HG02938 (cell line): Measurements from ENCODE around the gene KDM3A.

ENCODE experiments used
- ATAC-seq: cut with Tn5 transposase; IDR thresholded peaks from one replicate; pipeline ENCODE4 v1.9.1; 2021; ENCODE audit warnings: mild to moderate bottlenecking, moderate library complexity; ENCODE audit not compliant: unreplicated experiment

KDM3A gene, protein sequence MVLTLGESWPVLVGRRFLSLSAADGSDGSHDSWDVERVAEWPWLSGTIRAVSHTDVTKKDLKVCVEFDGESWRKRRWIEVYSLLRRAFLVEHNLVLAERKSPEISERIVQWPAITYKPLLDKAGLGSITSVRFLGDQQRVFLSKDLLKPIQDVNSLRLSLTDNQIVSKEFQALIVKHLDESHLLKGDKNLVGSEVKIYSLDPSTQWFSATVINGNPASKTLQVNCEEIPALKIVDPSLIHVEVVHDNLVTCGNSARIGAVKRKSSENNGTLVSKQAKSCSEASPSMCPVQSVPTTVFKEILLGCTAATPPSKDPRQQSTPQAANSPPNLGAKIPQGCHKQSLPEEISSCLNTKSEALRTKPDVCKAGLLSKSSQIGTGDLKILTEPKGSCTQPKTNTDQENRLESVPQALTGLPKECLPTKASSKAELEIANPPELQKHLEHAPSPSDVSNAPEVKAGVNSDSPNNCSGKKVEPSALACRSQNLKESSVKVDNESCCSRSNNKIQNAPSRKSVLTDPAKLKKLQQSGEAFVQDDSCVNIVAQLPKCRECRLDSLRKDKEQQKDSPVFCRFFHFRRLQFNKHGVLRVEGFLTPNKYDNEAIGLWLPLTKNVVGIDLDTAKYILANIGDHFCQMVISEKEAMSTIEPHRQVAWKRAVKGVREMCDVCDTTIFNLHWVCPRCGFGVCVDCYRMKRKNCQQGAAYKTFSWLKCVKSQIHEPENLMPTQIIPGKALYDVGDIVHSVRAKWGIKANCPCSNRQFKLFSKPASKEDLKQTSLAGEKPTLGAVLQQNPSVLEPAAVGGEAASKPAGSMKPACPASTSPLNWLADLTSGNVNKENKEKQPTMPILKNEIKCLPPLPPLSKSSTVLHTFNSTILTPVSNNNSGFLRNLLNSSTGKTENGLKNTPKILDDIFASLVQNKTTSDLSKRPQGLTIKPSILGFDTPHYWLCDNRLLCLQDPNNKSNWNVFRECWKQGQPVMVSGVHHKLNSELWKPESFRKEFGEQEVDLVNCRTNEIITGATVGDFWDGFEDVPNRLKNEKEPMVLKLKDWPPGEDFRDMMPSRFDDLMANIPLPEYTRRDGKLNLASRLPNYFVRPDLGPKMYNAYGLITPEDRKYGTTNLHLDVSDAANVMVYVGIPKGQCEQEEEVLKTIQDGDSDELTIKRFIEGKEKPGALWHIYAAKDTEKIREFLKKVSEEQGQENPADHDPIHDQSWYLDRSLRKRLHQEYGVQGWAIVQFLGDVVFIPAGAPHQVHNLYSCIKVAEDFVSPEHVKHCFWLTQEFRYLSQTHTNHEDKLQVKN (N-terminal part only)

DNA sequence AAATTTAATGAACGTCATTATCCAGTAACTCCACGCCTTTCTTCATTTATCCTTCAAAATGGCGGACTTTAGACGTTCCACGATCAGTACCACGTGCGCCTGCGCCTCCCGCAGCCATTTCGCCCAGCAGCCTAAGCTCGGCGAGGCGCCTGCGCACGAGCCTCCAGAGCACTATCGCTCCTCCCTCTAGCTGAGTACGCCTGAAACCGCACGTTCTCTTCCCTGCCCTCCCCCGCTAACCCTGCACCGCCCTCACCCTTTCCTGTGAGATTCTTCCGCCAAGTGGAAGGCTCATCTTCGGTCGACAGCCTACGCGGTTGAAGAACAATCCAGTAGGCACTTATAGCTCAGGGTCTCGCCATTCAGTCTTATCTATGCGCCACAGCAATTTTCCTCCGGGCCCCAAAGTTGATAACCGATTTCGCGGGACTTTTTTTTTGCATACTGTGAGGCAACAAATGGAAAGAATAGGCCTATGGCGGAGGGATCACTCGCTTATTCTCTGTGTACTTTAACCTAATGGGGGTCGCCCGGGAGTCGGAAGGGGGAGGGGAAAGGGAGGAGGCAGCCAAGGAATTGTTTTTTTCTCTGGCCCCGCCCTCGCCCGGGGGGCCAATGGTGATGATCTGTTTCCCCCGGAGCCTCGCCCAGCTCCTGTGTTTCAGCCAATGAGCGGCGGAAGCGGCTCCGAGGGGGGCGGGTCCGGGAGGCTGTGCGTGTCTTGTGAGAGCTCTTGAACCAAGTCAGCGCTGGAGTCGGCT is at the start of gene KDM3A:
Gene KDM3A (plus strand): TSS at position 741 of the 761 bp plus-strand sequence. CDS start 677 bp downstream, outside the sequence.
- peak; percentile 71 for ATAC-seq

DNA sequence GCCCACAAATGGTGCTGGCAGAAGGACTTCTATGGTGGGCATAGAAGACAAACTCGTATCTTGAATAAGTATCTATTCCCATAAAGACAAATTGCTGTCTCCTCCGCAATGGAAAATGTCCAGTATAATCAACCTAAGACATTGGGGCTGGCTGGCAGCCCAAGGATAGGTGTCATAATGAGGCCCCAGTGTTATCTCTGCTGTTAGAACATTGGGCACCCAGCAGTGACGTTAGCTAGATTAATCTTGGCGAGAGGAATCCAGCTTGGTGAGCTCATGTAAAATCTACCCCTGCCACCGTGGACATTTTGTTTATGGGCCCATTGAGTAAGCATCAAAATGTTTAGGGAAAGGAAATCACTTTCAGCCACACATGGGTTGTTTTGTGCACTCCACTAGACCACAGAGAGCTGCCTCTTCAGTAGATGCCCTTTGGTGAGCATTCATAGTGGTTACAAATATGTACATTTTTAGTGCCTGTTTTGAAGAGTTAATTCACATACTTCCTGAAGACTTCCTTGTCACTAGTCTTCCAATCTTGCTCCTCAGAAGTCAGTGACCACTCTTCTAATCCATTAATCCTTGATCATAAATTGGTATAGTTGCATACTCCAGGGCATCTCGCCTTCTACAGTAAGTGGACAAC is 48.2 kb upstream of the KDM3A start:
- no peak for ATAC-seq

DNA sequence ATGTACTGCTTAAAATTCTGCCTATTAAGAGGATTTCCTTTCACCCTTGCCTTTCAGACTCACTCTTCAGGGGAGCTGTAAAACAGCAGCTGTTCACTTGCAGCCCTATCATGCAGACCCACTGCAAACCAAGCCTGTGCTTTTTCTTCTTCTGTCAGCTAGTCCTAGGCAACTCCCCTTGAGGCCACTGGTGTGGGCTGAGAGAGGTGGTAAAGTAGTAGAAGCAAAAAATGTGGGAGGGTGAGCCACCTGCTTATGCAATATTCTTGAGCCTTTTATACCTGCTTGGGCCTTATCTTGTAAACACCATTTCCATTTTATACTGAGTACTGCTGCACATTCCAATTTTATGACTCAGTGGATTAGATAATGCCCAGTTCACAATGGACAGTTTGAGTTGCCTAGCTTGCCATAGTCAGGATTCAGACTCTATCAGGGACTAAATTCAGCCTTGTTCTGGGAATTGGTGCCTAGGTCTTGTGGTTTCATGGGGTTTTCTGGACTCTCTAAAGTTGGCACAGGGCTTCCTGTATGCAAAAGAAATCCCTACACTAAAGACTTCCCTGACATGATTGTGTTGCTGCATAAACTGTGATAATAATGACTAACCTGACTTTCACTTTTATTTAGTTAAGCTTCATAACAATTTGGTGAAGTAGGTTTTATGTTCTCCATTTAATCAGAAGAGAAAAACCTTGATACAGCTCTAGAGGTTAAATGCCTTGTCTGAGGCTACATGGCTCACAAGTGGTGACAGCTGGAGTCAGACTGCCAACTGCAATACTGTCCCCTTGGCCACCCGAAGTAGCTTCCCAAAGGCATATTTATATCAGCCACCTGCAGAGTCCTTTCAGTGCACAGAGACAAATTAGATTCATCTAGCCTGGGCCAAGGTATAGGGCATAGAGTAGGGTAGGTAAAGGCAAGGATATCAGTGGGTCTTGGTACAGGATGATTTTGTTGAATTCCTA is 47.4 kb upstream of the KDM3A start:
- no peak for ATAC-seq

DNA sequence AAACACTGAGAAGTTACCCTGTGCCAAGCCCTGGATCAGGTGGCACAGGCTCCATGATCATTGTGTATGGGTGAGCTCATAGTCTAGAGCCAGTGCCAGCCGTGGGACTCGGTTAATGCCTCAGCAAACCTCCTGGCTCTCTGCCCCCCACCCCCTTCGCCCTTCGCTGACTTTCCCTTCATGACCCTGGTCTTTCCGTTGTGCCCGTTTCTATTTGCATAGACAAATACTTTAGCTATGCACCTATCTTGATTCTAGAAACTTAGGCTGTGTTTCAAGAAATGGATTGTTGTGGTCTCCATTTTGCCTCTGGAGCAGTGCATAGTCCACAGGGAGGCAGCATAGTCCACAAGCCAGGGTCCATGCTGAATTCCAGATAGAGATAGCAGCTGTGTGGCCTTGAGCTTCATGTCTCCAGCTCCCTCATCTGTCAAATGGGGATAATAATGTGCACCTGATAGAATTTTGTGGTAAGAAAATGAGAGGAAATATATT is 44.8 kb upstream of the KDM3A start:
- ATAC-seq: no peak

DNA sequence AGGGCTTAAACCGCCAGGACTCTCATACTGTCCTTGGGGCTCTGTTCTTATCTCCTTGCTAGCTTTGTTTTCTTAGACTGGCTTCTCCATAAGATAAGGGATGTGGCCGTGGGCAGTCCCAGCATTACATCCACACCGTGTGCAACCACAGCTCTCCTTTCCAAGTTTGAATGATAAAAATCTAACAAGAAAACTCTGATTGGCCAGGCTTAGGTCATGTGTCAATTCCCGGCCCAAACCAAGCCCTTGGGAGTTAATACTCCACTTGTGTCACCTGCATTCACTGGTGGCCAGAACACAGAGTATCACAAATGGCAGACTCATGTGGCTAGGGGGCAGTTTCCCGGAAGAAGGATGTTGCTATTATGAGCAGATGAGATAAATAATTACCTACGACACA is 43.2 kb upstream of the KDM3A start:
- ATAC-seq: peak; percentile 78

DNA sequence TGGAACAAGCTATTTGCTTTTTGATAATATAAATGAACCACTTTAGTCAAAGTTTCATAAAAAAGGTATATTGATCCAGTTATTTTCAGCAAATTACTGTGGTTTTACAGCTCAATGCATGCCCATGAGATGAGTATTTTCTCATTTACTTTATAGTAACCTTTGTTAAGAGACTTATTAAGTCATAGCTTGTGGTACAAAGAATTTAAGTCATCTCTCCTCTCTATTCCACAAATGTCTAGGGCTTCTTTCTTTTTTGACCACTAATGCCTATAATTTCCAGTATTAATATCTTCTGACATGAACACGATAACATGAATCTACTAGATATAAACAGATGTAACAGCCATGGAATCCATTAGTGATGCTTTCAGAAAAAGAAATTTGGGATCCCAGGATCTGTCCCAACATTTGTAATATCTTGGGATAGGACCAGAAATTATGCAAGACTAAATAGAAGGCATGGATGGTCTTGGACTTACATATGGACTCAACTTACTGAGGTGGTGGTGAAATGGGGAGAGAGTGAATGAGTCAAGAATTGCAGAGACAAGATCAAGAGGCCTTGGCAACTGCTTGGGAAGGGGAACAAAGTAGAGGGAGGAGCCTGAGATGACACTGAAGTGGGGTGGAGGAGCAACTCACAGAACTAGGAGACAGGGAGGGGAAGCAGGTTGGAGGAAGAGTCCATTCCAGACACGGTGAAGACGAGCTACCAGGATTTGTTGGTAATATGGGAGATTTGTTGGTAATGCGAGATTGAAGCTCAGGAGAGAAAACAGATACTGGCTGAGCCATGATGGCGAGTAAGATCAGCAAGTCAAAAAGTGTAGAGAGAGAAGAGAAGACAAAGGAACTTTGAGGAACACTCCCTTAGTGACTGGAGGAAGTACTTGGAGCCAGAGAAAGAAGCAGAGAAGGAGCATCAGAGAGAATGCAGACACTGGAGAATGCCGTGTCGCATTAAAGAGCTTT is 42.4 kb upstream of the KDM3A start:
- no peak for ATAC-seq

DNA sequence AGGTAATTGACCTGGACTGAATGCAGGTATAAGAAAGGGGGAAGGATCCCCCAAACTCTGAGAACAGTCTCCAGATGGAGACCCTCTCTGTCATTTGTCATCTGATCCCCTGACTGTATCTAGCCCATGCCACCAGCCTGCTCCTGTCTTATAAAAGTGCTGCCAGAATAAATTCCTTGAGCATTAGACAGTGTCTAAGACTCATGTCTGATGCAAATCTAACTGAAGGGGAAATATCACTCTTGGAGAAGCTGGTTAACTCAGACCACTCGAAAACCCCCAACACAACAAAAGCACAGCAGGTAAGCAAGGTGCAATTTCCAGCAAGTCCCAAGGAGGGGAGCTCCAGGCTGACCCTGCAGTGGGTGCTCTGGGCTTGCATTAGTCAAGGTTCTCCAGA is 40.9 kb upstream of the KDM3A start:
- no peak for ATAC-seq

DNA sequence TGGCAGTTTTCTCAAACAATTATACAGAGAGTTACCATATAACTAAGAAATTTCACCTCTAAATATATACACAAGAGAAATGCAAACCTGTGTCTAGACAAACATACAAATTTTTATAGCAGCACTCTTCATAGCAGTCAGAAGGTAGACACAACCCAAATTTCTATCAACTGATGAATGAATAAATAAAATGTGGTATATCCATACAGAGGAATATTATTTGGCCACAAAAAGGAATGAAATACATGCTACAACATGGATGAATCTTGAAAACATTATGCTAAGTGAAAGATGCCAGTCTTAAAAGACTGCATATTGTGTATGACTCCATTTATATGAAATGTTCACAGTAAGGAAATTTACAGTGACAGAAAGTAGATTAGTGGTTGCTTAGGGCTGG is 30.6 kb upstream of the KDM3A start:
- ATAC-seq: no peak

DNA sequence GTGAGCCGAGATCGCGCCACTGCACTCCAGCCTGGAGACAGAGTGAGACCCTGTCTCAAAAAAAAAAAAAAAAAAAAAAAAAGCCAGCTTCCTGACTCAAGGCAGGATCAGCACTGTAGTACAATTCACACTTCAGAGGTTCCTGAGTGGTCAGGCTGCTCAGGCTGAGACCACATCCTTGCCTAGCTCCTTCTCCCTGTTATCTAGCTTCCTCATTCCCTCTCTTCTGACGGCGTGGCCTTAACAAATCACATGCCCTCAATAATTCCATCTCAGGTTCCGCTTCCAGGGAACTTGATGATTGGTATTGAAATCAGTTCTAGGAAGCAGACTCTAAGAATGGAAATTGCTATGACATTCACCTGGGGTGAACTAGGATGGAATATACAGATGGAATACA is 29.8 kb upstream of the KDM3A start:
- no peak for ATAC-seq

DNA sequence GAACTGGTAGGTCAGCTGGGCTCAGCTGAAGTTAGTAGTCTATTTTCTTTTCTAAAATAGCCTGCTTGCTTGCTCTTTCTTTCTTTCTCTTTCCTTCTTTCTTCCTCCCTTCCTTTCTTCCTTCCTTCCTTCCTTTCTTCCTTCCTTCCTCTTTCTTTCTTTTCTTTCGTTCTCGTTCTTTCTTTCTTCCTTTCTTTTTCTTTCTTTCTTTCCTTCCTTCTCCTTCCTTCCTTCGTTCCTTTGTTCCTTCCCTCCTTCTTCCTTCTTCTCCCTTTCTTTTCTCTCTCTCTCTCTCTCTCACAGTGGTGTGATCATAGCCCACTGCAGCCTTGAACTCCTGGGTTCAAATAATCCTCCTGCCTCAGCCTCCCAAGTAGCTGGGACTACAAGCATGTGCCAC is 29.2 kb upstream of the KDM3A start:
- no peak for ATAC-seq

DNA sequence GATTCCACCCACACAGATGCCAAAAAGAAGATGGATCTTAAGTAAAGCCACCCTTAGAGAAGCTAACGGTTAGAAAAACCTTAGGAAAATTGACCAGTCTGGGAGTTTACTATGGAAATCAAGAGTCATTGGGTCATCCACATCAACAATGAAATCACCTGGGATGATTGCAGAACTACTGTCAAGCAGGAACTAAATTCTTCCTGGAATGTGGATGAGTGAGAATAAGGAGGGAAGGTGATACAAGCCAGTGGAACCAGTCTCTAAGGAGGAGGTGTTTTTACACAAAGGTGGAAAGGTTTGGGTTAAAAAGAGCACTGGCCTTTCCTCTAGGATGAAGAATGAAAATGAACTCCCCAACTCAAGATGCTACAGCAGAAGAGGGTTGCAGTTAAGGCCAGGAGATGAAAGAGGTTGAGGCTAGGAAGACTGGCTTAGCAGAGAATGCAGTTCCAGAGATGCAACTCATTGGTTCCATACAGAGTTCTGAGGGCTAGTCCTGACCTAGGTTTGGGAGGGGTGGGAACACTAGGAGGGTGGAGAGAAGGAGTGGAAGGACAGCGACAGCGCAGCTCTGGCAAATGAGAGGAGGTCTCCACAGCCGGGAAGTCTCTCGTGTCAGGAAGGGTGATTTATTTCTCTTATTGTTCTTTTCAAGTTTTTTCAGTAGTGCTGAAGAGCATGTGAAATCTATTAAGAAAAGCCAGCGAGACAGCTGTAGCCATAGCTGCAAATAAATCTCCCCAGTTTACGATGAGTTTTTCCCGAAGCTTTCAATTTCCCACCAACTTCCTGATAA is 27.7 kb upstream of the KDM3A start:
- no peak for ATAC-seq

DNA sequence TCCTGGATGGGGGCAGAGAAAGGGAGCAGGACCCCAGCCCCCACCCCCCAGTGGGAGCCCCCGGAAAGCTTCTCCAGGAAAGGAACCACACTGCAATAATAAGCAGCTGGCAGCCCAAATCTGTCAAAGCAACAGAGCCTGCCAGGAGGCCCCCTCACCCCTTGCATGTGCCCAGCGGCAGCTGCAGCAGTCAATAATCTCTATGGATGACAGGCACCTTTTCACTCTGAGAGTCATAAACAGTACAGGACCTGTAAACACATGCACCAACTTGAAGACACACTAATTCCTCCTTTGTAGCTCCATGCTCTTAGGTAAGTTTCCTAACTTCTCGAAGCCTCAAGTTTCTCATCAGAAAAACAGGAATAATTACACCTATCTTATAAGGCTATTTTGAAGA is 26.2 kb upstream of the KDM3A start:
- no peak for ATAC-seq

DNA sequence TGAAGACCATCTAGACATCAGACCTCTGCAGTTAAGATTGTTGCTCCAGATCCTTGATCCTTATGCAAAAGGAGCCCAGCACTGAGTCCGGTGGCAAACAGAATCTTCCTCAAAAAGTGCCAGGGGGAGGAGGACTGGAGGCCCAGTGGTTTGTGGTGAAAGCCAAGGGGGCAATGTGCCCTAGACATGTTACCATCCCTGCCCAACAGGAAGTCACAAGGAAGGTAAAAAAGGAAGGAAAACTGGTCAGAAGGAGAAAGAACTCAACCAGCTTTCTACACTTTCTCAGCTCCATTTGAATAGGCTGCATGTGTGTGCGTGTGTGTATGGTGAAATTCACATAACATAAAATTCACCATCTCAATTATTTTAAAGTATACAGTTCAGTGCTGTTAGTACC is 25.0 kb upstream of the KDM3A start:
- no peak for ATAC-seq

DNA sequence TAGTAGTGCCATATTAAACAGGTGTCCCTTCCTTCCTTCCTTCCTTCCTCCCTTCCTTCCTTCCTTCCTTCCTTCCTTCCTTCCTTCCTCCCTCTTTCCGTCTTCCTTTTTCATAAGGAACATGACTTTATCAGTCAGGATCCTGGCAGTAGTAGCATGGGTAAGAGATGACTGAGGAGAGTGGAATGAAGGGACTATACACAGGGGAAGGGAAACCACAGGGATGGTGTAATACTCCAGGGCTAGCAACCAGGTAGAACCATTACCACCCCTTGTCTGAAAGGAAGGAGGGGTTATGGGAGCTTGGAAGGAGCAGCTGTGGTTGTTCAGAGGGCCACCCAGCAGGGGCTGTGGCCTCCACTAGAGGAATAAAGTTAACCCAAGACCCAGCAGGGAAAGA is 23.2 kb upstream of the KDM3A start:
- ATAC-seq: no peak

DNA sequence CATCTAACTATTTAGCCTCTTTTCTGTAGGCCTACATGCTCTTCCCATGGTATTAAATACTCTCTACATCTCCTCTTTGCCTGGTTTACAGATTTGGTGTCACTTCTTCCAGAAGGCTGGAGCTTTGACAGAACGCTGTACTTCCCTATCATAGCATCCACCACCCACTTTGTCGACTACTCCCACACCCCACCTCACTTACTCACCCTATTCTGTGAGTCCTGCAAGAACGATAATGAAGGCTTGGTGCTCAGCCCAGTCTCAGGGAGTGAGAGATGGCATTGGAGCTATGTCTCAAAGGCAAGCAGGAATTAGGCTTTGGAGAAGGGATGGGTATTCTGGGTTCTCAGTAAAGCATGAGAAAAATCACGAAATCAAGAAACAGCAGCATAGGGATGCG is 20.3 kb upstream of the KDM3A start:
- no peak for ATAC-seq

DNA sequence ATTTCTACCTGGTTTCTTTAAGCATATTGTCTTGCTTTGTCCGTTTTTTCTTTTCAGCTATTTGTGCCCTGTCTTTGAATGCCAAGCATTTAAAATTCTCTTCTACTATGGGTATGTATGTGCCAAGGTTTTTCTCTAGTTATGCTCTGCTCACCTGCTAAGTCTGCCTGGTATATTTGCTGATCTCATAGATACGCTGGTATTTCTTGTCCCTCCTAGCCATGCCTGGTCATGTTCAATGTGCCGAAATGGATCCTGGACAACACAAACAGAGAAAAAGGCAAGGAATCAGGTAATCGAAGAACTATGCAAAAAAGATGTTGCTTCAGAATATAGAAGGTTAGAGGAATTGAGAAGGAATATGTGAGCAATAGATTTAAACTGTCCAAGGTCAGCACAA is 14.9 kb upstream of the KDM3A start:
- no peak for ATAC-seq

DNA sequence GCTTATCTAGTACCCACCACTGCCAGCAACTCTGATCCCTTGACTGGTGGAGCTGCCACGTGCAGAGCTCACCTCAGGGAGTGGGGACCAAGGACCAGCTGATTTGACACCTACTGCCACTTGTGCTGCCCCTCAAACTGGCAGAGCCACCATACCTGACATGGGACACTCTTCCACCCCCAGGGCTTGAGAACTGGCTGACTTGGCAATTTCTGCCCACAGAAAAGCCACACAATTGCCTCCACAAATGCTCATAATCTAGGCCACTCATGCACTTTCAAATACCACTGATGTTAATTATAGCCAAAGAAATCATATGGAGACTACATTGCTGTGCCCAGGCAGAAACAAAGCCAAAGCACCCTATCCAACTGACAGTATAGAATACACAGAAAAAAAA is 11.8 kb upstream of the KDM3A start:
- ATAC-seq: no peak
